ENCODE data around the gene MTHFD2L.
"Not testable (repeated sequence)": the region's sequence is repeated elsewhere in the genome, so short reads cannot be mapped to it uniquely, and the experiment has no call there.

The MTHFD2L gene

DNA sequence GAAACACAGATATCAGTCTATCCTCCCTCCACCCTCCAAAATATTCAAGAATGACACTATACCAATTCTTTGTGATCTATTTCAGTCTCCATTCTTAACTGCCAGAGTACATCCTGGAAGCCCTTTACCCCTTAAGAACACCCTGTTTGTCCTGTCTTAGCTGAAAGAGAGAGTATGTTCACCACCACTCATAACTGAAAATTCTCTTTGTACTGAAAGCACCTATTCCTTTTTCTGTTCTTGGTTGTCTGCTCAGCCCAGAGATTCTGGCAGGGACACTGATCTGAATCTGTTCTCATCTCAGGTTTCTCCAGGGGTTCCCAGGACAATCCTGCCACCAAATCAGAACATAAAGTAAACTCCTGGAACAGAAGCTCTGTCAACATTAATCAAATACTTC is 181.6 kb downstream of the MTHFD2L start:
- Mint-ChIP-seq H3K4me1 (no peaks in the 10 kb centered on the region), H3K4me3 (no peak overlapping the region), H3K36me3 (ENCODE audit: low read depth) (no peaks in the 10 kb centered on the region), H3K27ac (no peak overlapping the region), H3K27me3 (ENCODE audit: low read depth) (peaks cover under 1% of the 10 kb centered on the region), H3K9me3 (peaks cover 20% of the 10 kb centered on the region)
- TF ChIP-seq, protein P1, sequence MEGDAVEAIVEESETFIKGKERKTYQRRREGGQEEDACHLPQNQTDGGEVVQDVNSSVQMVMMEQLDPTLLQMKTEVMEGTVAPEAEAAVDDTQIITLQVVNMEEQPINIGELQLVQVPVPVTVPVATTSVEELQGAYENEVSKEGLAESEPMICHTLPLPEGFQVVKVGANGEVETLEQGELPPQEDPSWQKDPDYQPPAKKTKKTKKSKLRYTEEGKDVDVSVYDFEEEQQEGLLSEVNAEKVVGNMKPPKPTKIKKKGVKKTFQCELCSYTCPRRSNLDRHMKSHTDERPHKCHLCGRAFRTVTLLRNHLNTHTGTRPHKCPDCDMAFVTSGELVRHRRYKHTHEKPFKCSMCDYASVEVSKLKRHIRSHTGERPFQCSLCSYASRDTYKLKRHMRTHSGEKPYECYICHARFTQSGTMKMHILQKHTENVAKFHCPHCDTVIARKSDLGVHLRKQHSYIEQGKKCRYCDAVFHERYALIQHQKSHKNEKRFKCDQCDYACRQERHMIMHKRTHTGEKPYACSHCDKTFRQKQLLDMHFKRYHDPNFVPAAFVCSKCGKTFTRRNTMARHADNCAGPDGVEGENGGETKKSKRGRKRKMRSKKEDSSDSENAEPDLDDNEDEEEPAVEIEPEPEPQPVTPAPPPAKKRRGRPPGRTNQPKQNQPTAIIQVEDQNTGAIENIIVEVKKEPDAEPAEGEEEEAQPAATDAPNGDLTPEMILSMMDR (IDR thresholded peaks at IDR 0.05; ENCODE audit: unreplicated experiment in 3 of 3) = no peak

GRCh38 chr4:74340421-74340820 is 182.5 kb downstream of the MTHFD2L start:
- not testable (repeated sequence) for H3K4me3 Mint-ChIP-seq; H3K27me3 Mint-ChIP-seq (ENCODE audit: low read depth); H3K36me3 Mint-ChIP-seq (ENCODE audit: low read depth); H3K27ac Mint-ChIP-seq; H3K4me1 Mint-ChIP-seq
- H3K9me3 Mint-ChIP-seq = peaks cover 28% of the 10 kb centered on the region

DNA sequence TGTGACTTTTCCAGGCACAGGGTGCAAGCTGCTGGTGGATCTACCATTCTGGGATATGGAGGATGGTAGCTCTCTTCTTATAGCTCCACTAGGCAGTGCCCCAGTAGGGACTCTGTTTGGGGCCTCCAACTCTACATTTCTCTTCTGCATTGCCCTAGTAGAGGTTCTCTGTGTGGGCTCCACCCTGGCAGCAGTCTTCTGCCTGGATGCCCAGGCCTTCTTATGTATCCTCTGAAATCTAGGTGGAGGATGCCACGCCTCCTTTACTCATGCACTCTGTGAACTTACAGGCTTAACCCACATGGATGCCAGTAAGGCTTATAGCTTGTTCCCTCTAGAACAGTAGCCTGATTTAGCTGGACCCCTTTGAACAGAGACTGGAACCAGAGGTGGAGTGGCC is 186.1 kb downstream of the MTHFD2L start:
- Mint-ChIP-seq H3K36me3 (ENCODE audit: low read depth) (no peaks in the 10 kb centered on the region), H3K4me3 (no peak overlapping the region), H3K9me3 (peaks cover 29% of the 10 kb centered on the region), H3K27ac (no peak overlapping the region), H3K27me3 (ENCODE audit: low read depth) (no peaks in the 10 kb centered on the region), H3K4me1 (no peaks in the 10 kb centered on the region)
- TF ChIP-seq, protein P1 (IDR thresholded peaks at IDR 0.05; ENCODE audit: unreplicated experiment in 3 of 3) = no peak
